Lower leg skin (tissue), 3 donors: ENCODE results near the gene CITED2.

ENCODE experiments used
- CTCF ChIP-seq, 3 donors: fragments of 450-650 bp; IDR thresholded peaks; one replicate each; pipeline ENCODE4 v1.5.1; 2016; ENCODE audit warnings: antibody characterized with exemption in 3 of 3, mild to moderate bottlenecking in 3 of 3, moderate library complexity in 2 of 3
- POLR2A ChIP-seq, 2 donors: fragments of 450-650 bp; IDR thresholded peaks; one replicate each; pipeline ENCODE4 v1.6.1; 2016 to 2017; ENCODE audit warnings: antibody characterized with exemption in 2 of 2, mild to moderate bottlenecking in 1 of 2, moderate library complexity in 1 of 2

- no peak for TF ChIP-seq CTCF (IDR thresholded peaks at IDR 0.05)
- TF ChIP-seq POLR2A (IDR thresholded peaks at IDR 0.05), result no peak
Observed at GRCh38 chr6:139369068-139369467, 5.4 kb downstream of the CITED2 start.
